NB4 (cell line): ENCODE results near the gene FRAS1.
"Not testable (repeated sequence)": the region's sequence is repeated elsewhere in the genome, so short reads cannot be mapped to it uniquely, and the experiment has no call there.

Experiments
- MYC ChIP-seq: IDR thresholded peaks from 2 replicates; pipeline ENCODE4 v1.6.1; 2011; ENCODE audit warnings: low read depth, low read length
- POLR2A ChIP-seq: IDR thresholded peaks from 2 replicates; pipeline ENCODE4 v1.6.1; 2011; ENCODE audit warnings: mild to moderate bottlenecking; ENCODE audit not compliant: insufficient read length; ENCODE audit errors: extremely low read depth
- TF ChIP-seq, protein P1 (sequence below): IDR thresholded peaks from one replicate; pipeline ENCODE4 v1.5.1; 2012; ENCODE audit warnings: low read depth, low read length
- TF ChIP-seq, protein P2 (sequence below): IDR thresholded peaks from 2 replicates; pipeline ENCODE4 v1.6.1; 2011; ENCODE audit warnings: low read depth, low read length

DNA sequence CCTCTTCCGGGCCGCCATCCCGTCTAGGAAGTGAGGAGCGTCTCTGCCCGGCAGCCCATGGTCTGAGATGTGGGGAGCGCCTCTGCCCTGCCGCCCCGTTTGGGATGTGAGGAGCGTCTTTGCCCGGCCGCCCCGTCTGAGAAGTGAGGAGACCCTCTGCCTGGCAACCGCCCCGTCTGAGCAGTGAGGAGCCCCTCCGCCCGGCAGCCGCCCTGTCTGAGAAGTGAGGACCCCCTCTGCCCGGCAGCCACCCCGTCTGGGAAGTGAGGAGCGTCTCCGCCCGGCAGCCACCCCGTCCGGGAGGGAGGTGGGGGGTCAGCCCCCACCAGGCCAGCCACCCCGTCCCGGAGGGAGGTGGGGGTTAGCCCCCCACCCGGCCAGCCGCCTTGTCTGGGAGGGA lies 490.8 kb downstream of the FRAS1 start:
- TF ChIP-seq, protein P1, sequence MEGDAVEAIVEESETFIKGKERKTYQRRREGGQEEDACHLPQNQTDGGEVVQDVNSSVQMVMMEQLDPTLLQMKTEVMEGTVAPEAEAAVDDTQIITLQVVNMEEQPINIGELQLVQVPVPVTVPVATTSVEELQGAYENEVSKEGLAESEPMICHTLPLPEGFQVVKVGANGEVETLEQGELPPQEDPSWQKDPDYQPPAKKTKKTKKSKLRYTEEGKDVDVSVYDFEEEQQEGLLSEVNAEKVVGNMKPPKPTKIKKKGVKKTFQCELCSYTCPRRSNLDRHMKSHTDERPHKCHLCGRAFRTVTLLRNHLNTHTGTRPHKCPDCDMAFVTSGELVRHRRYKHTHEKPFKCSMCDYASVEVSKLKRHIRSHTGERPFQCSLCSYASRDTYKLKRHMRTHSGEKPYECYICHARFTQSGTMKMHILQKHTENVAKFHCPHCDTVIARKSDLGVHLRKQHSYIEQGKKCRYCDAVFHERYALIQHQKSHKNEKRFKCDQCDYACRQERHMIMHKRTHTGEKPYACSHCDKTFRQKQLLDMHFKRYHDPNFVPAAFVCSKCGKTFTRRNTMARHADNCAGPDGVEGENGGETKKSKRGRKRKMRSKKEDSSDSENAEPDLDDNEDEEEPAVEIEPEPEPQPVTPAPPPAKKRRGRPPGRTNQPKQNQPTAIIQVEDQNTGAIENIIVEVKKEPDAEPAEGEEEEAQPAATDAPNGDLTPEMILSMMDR, result not testable (repeated sequence)
- not testable (repeated sequence) for TF ChIP-seq POLR2A, MYC
- TF ChIP-seq, protein P2, sequence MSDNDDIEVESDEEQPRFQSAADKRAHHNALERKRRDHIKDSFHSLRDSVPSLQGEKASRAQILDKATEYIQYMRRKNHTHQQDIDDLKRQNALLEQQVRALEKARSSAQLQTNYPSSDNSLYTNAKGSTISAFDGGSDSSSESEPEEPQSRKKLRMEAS, result not testable (repeated sequence)
